ENCODE data around the gene RELA.

The RELA gene

DNA sequence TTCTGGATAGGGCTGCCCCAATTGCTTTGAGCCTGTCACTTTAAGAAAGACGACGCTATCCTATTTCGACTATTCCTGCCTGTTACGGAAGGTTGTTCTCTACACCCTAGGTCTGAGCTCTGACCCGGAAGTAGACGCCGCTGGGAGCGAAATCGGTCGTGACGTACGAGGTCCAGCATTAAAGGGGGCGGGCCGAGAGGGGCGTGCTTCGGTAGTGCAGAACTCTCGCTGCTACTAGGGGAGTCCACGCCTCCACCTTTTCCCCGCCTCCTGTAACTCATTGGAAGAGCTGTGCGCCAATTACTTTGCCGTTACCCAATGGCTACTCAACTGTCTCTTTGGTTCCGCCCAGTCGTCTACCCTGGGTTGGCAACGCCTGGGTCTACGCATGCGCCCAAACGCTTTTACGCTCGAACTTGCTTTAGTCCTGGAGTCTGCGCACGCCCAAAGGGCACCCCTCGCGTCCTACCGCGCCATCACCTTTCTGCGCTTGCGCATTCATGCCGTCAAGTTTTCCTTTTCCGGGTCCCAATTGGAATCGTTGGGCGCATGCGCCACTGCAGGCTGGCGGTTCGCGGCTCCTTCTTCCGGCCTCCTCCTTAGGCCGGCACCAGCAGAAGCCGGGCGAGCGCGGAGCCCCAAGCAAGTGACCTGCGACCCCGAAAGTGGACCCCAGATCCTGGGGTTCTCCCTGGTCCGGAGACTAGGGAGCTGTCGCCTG lies 47.3 kb downstream of the RELA start, which contains the start of gene PCNX3:
Gene PCNX3, plus strand, starts transcription at position 548 of the 721 bp plus-strand sequence. CDS start 536 bp downstream, outside the sequence.
- peak; percentile 100 for DNase-seq (ENCODE audit: low read depth, low spot score)

DNA sequence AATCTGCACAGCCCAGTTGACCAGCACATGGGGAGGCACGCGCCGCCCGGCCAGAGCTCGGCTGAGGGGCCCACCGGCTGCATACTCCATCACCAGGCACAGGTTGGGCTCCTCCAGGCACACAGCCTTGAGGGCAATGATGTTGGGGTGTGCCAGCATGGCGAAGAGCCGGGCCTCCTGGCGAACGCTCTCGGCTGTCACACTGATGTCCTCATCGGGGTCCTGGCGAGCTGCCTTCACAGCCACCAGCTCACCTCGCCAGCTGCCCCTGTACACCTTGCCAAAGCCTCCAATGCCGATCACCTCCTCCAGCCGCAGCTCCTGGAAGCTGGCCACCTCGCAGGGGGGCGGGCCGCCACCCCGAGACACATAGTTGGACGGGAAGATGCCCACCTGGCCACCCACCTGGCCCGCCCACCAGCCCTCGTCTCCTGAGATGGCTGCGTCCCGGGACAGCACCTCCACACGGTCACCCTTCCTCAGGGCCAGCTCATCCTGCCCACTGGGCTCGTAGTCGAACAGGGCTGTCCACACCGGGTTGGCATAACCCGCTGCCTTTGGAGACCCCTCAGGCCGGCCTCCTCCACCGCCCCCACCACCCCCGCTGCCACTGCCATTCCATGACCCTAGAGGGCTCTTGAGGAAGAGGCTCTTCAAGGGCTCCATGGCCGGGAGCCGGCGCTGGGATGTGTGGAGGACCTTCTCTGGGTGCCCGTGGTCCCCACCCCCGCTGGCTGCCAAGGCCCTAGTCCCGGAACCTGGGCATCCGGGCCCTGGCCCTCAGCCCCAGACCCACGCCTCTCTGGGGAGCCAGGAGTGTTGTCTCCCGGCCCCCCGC lies 49.4 kb downstream of the RELA start:
- no peak for DNase-seq (ENCODE audit: low read depth, low spot score)

DNA sequence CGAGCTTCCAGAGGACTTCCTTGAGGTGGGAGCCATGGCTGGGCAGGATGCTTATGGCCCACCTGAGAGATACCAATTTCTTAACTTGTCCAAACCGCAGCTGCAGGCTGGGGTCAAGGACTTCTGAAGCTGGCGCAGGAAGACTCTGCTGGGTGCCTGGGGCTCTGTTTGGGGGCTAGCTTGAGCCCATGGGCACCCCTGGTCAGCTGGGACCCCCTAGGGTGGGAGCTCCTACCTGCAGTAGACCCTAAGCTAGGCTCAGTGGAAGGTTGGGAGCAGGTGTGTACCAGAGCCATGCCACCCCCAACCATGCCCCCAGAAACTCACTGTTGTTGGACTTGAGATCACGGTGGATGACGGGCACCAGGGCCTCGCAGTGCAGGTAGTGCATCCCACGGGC lies 50.0 kb downstream of the RELA start:
- no peak for DNase-seq (ENCODE audit: low read depth, low spot score)

DNA sequence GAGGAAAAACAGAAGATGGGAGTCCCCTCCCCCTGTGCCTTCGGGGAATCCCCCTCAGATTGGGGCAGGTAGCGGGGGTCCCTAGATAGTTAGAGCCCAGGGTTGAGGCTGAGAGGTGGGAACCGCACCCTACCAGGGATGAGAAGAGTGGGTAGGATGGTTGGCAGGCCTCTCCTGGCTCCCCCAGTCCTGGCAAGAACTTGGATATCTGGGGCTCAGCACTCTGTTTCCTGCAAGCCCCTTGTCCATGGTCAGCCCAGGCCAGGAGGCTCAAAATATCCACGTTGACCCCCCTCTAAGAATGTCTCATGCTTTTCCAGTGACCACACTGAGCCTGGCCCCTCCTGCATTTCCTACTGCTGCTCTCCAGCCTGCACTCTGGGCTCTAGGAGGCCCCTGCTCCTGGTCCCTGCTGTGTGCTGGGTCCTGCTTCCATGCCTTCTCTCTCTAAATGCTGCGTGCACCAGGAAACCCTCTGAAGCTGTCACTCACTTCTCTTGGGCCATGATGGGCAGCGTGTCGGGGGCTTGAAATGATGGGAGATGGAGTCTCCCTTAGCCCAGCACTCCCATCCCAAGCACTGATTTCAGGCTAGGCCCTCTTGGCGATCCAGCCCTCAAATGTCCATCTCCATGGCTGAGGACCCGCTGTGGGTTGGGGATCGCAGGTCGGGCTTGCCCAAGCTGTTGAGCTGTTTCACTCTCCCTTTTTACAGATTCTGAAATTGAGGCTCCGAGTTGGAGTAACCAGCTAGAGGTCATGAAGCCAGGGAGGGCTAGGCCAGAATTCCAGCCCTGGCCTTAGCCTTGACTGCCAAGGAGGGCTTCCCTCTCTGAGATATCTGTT lies 50.7 kb downstream of the RELA start:
- no peak for DNase-seq (ENCODE audit: low read depth, low spot score)

DNA sequence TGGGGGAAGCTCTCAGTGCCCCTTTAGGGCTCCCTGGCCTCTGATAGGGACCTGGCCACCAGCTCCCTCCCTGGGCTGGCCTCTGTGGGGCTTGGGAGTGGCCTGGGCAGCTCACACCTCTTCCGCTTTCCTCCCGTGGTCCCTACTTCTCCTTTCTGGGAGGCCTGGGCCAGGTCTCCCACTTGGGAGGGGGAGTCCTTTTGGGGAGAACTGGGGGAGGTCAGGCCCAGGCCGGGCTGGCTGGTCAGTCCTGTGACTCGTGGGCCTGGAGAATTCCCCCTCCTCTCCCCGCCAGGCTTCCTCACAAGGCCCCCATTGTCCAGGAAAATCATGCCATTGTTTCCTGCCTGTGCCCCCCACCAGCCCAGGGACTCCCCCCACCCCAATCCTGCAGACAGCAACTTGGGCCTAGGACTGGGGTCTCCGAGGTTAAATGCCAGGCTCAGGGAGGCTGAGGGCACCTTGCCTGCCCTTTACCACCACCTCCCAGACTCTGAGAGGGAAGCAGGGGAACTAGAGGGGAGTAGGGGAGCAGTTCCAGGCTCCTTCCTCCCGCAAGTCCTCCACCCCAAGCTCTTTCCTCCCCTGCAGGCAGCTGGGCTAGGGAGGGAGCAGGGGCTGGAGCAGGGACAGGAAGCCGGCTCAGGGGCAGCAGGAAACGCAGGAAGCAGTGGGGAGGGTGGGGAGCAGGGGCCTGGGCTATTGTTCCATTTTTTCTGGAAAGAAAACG lies 51.5 kb downstream of the RELA start:
- no peak for DNase-seq (ENCODE audit: low read depth, low spot score)

DNA sequence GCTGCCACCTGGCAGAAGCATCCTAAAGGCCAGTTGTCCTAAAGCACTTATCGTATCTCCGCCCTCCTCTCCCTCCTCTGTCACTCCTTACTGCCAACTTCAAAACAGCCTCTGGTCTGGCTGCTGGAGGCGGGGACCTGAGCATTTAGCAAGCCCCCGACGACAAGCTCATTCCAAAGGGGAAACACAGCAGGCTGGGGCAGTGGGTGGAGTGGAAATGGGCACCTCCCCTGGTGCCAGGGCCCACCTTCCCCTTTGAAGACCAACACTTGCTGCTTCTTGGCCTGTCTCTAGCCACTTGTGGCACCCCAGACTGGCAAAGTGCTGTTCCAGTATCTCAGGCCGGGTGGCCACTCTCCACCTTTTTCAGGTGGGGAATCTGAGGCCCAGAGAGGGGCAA lies 52.3 kb downstream of the RELA start:
- DNase-seq (ENCODE audit: low read depth, low spot score): no peak

DNA sequence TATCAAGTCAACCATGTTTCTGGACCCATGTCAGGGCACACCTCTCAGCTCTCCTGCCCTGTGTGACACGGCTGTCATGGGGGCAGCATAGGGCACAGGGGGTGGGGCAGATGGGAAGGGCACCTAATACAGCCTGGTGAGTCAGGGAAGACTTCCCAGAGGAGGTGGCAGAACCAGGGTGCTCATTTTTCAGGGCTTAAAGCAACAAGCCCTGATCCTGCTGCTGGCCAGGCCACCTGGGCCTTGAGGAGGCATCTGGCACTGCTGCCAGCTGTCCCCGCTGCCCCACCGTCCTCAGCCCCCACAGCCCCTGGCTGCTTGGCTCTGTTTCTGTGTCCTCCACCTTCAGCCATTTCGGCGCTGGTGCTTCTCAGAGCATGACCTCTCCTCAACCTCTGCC lies 53.1 kb downstream of the RELA start:
- no peak for DNase-seq (ENCODE audit: low read depth, low spot score)

DNA sequence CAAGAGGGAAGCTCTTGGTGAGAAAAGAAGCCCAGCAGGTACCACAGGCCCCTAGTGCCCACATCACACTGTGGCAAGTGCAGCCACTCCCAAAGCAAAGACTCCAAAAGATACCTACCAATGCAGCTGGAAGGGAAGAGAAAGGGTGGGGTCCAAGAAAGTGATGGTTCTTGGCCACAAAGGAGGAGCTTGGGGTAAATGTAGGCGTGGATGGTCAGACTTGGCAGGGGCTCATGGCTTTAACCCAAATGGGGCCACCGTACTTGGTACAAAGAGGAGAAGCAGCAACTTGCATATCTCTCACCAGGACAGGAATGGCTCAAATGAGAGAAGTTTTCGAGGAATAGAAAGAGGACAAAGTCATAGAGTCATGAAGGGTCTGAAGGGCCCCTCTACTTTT lies 53.5 kb downstream of the RELA start:
- no peak for DNase-seq (ENCODE audit: low read depth, low spot score)

DNA sequence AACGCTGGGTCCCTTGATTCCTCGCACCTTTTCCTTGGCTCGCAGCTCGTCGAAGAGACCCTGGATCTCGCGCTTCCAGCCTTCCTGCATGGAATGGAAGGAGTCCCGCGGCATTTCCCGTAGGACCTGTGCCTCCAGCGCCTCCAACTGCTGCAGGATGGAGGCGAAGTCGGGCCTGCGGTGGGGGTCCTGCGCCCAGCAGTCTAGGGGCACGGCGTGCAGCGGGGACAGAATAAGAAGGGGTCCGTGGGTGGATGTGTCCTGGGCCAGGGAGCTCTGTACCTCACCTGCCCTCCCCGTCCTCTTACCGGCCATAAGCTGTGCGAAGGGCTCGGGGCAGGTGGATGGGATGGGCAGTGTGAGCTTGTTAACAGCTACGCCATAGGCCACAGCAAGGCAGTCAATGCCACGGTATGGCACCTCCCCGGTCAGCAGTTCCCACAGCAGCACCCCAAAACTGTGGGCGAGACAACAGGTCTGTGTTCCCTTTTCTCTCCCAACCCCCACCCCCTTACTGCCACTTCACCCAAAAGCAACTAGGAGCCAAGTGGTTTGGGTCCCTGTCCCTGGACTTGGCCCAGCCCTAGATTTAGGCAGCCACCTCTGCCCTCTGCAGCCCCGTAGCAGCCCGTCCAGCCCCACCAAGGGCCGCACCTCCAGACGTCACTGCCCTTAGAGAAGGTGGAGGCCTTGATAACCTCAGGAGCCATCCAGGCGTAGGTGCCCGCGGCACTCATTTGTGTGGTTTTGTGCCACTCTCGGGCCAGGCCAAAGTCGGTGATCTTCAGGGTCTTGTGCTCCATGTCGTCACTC lies 54.9 kb downstream of the RELA start:
- DNase-seq (ENCODE audit: low read depth, low spot score): no peak

DNA sequence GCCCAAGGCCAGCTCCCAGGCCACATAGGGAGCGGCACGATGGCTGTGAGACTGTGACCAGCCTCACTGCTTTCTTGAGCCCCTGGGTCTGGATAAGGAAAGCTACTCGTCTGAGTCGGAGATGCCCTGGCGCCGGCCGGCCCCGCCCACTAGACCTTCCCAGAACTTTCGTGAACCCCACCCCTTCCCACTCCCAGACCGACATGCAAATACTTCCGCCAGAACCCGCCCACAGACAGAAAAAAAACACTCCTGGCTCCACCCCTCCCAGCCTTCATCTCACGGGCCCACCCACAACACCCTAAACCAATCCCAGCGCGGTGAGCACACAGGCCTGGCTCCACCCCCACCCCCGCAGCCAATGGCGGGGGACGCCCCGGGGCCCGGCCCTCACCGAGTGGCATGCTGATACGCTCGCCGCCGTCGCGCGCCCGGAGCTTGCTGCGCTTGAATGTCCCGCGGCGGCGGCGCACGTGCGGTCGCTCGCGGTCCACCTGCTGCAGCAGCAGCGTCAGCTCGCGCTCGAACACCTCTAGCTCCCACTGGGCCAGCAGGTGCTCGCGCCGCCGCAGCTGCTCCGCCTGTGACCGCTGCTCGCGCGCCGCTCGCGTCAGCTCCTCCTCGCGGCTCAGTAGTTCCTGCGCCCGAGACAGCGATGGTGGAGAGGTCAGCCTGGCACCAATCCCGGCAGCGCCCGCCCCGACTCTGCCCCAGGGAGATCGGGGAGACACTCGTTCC lies 55.7 kb downstream of the RELA start:
- peak; percentile 100 for DNase-seq (ENCODE audit: low read depth, low spot score)

DNA sequence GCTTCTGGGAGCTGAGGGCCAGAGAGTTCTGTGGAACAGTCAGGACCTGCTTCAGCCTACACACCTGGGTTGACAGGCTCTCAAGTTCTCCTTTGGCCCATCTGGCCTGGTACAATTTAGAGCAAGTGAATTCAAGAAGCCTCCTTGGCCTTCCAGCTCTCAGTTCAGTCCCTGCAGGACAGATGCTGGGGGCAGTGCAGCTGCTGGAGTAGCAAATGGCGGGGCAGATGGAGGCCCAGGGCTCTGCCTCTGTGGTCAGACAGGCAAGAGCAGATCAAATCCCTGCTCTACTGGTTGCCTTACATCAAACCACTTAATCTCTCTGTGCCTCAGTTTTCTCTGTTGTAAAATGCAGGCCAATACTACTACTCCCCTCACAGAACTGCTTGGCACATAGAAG lies 58.5 kb downstream of the RELA start:
- no peak for DNase-seq (ENCODE audit: low read depth, low spot score)
